Astrocyte of the spinal cord (primary cell): ENCODE data around the gene HECW1.
"Not testable (repeated sequence)": the region's sequence is repeated elsewhere in the genome, so short reads cannot be mapped to it uniquely, and the experiment has no call there.

Experiments
- DNase-seq: peaks from one replicate; pipeline ENCODE4 v3.0.0; 2011; ENCODE audit warnings: low read depth, low spot score
- H3K4me3 ChIP-seq: 2 replicates; pipeline ENCODE4 v1.5.1; 2011; ENCODE audit warnings: low read depth, mild to moderate bottlenecking, low read length, moderate library complexity
- CTCF ChIP-seq: IDR thresholded peaks from 2 replicates; pipeline ENCODE4 v1.5.1; 2012; ENCODE audit warnings: low read depth, mild to moderate bottlenecking, low read length, inconsistent platforms
- in situ Hi-C: cut with HindIII; loops from 2 replicates; pipeline ENCODE4 v1.10.0; 2017; ENCODE audit warnings: low sequenced_read_pairs

The HECW1 gene

GRCh38 chr7:43215061-43215460 lies 102.6 kb downstream of the HECW1 start:
- in situ Hi-C loops: no loop called here
- no peak for TF ChIP-seq CTCF
- no peak overlapping the region for H3K4me3 ChIP-seq
- no peak for DNase-seq

GRCh38 chr7:43217055-43217454 lies 104.6 kb downstream of the HECW1 start:
- DNase-seq: no peak
- no peak for TF ChIP-seq CTCF
- H3K4me3 ChIP-seq: no peak overlapping the region
- in situ Hi-C loops: no loop called here

- in situ Hi-C loops, H3K4me3 ChIP-seq, DNase-seq: not testable (repeated sequence)
Observed at GRCh38 chr7:43218901-43219300, 106.5 kb downstream of the HECW1 start.

DNA sequence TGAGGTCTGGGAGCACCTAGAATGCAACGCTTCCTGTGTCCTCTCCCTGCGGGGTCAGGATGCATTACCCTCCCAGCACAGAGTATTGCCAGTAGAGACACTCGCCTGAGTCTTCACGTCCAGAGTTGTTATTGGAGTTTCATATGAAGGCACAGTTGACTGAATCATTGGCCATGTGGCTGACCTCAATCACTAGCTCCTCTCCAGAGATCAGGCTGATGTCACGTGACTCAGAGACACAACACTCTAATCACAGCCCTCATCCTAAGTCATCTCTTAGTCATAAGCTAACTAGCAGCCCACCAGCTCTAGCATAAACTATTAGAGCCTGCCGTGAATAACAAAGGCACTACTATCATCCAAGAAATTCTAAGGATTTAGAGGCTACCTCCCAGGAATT lies 107.8 kb downstream of the HECW1 start:
- in situ Hi-C loops: no loop called here
- H3K4me3 ChIP-seq: no peak overlapping the region
- TF ChIP-seq CTCF: no peak
- peak; percentile 81 for DNase-seq

DNA sequence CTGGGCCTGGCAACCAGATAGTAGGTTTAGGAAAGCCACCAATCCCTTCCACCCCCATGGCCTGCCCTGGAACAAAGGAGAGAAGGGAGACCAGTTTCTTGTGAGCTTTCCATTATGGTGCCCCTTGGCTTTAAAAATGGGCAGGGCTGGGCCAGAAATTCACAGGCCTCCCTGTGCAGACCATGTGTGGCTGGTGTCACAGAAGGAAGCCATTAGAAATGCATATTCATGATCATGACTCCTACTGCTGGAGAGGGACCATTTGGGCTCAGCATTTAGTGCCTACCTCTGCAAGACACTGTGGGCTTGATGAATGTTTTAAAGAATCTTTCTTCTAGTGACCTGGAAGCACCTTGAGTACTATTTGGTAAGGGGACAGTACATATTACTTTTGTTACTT lies 108.3 kb downstream of the HECW1 start:
- no peak for DNase-seq
- no peak overlapping the region for H3K4me3 ChIP-seq
- in situ Hi-C loops: no loop called here
- no peak for TF ChIP-seq CTCF

- no peak for DNase-seq
- in situ Hi-C loops: no loop called here
- TF ChIP-seq CTCF: no peak
- no peak overlapping the region for H3K4me3 ChIP-seq
Observed at GRCh38 chr7:43229801-43230200, 117.4 kb downstream of the HECW1 start.

GRCh38 chr7:43232366-43232765 lies 119.9 kb downstream of the HECW1 start:
- TF ChIP-seq CTCF: no peak
- in situ Hi-C loops: no loop called here
- DNase-seq: no peak
- H3K4me3 ChIP-seq: no peak overlapping the region
